Vagina (tissue), 2 donors: ENCODE data around the gene ZNF10.

Source experiments
- POLR2A ChIP-seq, 2 donors: fragments of 450-650 bp; IDR thresholded peaks; one replicate each; pipeline ENCODE4 v1.6.1; 2017; ENCODE audit warnings: antibody characterized with exemption in 2 of 2, mild to moderate bottlenecking in 2 of 2, moderate library complexity in 2 of 2
- TF ChIP-seq, protein P1 (sequence below), 3 experiments: fragments of 450-650 bp in 2 of 3; fragments of 200-600 bp in 1 of 3; sonication (generic) in 1 of 3; IDR thresholded peaks; one replicate each; pipeline ENCODE4 v1.5.1; 2017 to 2019; ENCODE audit warnings: antibody characterized with exemption in 3 of 3, mild to moderate bottlenecking in 2 of 3, moderate library complexity in 2 of 3

DNA sequence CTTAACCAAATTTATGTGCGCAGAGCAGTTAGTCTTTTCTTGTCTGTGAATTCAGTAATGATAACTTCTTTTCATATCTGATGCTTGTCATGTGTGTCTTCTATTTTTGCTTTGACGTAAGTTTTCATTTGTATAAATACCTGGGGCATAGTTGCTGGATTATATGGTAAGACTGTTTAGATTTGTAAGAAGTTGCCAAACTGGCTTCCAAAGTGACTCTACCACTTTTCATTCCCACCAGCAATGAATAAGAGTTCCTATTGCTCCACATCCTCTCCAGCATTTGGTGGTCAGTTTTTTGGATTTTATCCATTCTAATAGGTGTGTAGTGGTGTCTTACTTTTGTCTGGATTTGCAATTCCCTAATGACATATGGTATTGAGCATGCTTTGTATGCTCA lies 59.7 kb downstream of the ZNF10 start:
- TF ChIP-seq, protein P1, sequence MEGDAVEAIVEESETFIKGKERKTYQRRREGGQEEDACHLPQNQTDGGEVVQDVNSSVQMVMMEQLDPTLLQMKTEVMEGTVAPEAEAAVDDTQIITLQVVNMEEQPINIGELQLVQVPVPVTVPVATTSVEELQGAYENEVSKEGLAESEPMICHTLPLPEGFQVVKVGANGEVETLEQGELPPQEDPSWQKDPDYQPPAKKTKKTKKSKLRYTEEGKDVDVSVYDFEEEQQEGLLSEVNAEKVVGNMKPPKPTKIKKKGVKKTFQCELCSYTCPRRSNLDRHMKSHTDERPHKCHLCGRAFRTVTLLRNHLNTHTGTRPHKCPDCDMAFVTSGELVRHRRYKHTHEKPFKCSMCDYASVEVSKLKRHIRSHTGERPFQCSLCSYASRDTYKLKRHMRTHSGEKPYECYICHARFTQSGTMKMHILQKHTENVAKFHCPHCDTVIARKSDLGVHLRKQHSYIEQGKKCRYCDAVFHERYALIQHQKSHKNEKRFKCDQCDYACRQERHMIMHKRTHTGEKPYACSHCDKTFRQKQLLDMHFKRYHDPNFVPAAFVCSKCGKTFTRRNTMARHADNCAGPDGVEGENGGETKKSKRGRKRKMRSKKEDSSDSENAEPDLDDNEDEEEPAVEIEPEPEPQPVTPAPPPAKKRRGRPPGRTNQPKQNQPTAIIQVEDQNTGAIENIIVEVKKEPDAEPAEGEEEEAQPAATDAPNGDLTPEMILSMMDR (IDR thresholded peaks at IDR 0.05): no peak
- TF ChIP-seq POLR2A (IDR thresholded peaks at IDR 0.05): no peak
